NT2/D1 (cell line): ENCODE measurements around the gene GSDMA.
"Not testable (repeated sequence)": the region's sequence is repeated elsewhere in the genome, so short reads cannot be mapped to it uniquely, and the experiment has no call there.

Experiments
- DNase-seq: peaks from one replicate; pipeline ENCODE4 v3.0.0-alpha.2; 2011; ENCODE audit warnings: low read depth, low spot score
- H3K27me3 ChIP-seq: 2 replicates; pipeline ENCODE4 v1.6.0; 2011; ENCODE audit warnings: mild to moderate bottlenecking; ENCODE audit not compliant: insufficient read length, insufficient read depth
- H3K36me3 ChIP-seq: 2 replicates; pipeline ENCODE4 v1.6.1; 2011; ENCODE audit warnings: mild to moderate bottlenecking, low read length, mixed read lengths; ENCODE audit not compliant: insufficient read depth, insufficient read length
- H3K4me1 ChIP-seq: 2 replicates; pipeline ENCODE4 v1.5.1; 2011; ENCODE audit not compliant: insufficient read depth, insufficient read length
- H3K4me3 ChIP-seq: 2 replicates; pipeline ENCODE4 v1.5.1; 2011; ENCODE audit warnings: low read depth; ENCODE audit not compliant: insufficient read length
- H3K9ac ChIP-seq: 2 replicates; pipeline ENCODE4 v1.6.0; 2011; ENCODE audit warnings: low read depth; ENCODE audit not compliant: insufficient read length
- H3K9me3 ChIP-seq: 2 replicates; pipeline ENCODE4 v1.5.1; 2011; ENCODE audit warnings: mild to moderate bottlenecking, low read length; ENCODE audit not compliant: insufficient read depth
- SUZ12 ChIP-seq: IDR thresholded peaks from 2 replicates; pipeline ENCODE4 v1.6.1; 2011; ENCODE audit not compliant: insufficient read length, insufficient read depth; ENCODE audit errors: extremely low read depth
- YY1 ChIP-seq: IDR thresholded peaks from 2 replicates; pipeline ENCODE4 v1.6.1; 2011; ENCODE audit not compliant: insufficient read length, insufficient read depth
- ZNF274 ChIP-seq: IDR thresholded peaks from 2 replicates; pipeline ENCODE4 v1.6.1; 2011; ENCODE audit warnings: mild to moderate bottlenecking, low read depth, low read length

GSDMA gene

DNA sequence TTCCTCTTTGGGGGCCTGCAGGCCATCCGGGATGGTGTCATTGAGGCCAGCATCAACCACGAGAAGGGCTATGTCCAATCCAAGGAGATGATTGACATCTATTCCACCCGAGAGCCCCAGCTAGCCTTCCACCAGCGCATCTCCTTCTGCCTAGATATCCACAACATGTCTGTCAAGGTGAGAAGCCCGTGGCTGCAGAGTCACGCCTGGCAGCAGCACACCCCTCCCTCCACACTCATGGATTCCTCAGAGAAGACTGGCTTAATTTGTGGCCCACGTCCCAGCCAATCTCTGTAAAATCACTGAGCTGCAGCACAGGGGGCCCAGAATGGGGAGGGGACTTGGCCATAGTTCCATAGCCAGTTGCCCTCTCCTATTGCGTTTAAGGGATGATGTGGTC lies 33.4 kb downstream of the GSDMA start:
- H3K36me3 ChIP-seq: peaks cover 73% of the 10 kb centered on the region
- no peak for TF ChIP-seq YY1
- TF ChIP-seq SUZ12: no peak
- TF ChIP-seq ZNF274: no peak
- no peak for DNase-seq

DNA sequence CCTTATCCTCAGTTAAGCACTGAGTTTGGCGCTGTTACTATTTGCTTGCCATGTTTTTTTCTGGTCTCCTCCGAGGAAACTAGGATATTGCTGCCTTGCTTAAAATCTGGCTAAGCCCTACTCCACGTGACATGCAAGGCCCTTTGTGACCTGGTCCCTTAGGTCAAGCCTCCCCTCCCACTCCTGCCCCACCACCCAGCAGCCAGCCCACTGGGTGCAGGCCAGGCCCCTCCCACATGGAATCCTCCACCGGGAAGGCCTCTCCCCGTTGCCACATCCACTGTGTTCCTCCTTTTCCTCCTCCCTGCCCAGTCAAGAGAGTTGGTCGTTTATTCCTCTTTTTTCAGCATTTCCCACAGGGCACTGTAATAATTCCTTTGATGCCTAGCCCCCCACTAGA lies 34.0 kb downstream of the GSDMA start:
- Histone ChIP-seq H3K27me3 (no peaks in the 10 kb centered on the region), H3K4me3 (no peak overlapping the region), H3K4me1 (no peaks in the 10 kb centered on the region), H3K36me3 (peaks cover 67% of the 10 kb centered on the region), H3K9ac (no peak overlapping the region), H3K9me3 (no peaks in the 10 kb centered on the region)
- TF ChIP-seq ZNF274 (no peak), YY1 (no peak), SUZ12 (no peak)
- DNase-seq: no peak

More for the DNA sequence above, 33.4 kb downstream of the GSDMA start:
- H3K27me3 ChIP-seq: no peaks in the 10 kb centered on the region
- H3K4me1 ChIP-seq: no peaks in the 10 kb centered on the region
- H3K4me3 ChIP-seq: no peak overlapping the region
- H3K9me3 ChIP-seq: no peaks in the 10 kb centered on the region
- H3K9ac ChIP-seq: no peak overlapping the region

DNA sequence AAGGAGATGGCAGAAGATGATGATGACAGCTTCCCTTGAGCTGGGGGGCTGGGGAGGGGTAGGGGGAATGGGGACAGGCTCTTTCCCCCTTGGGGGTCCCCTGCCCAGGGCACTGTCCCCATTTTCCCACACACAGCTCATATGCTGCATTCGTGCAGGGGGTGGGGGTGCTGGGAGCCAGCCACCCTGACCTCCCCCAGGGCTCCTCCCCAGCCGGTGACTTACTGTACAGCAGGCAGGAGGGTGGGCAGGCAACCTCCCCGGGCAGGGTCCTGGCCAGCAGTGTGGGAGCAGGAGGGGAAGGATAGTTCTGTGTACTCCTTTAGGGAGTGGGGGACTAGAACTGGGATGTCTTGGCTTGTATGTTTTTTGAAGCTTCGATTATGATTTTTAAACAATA lies 34.7 kb downstream of the GSDMA start:
- no peak overlapping the region for H3K9ac ChIP-seq
- no peak overlapping the region for H3K4me3 ChIP-seq
- H3K9me3 ChIP-seq: no peaks in the 10 kb centered on the region
- H3K4me1 ChIP-seq: no peaks in the 10 kb centered on the region
- TF ChIP-seq SUZ12 (no peak), YY1 (no peak), ZNF274 (no peak)
- H3K27me3 ChIP-seq: no peaks in the 10 kb centered on the region
- no peak for DNase-seq
- peaks cover 60% of the 10 kb centered on the region for H3K36me3 ChIP-seq

DNA sequence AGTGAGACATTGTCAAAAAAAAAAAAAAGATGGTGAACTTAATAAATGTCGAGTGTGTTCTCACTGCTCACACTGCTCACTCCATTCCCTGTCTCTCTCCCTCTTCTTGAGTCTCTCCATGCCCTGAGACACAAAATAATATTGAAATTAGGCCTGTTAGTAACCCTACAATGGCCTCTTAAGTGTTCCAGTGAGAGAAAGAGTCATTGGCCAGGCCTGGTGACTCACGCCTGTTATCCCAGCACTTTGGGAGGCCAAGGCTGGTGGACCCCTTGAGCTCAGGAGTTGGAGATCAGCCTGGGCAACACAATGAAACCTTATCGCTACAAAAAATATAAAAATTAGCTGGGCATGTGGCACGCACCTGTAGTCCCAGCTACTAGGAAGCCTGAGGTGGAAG lies 36.3 kb downstream of the GSDMA start:
- H3K27me3 ChIP-seq: no peaks in the 10 kb centered on the region
- no peaks in the 10 kb centered on the region for H3K4me1 ChIP-seq

DNA sequence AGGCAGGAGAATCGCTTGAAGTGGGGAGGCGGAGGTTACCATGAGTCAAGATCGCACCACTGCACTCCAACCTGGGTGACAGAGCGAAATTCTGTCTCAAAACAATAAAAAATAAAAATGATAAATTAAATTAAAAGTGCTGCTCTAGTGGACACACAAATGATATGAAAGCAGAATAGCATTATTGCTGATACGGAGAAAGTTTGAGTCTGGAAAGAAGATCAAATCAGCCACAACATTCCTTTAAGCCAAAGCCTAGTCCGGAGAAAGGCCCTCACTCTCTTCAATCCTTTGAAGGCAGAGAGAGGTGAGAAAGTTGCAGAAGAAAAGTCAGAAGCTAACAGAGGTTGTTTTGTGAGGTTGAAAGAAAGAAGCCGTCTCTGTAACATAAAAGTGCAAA lies 37.4 kb downstream of the GSDMA start:
- peaks cover 33% of the 10 kb centered on the region for H3K36me3 ChIP-seq
- H3K27me3 ChIP-seq: no peaks in the 10 kb centered on the region
- no peaks in the 10 kb centered on the region for H3K4me1 ChIP-seq
- TF ChIP-seq ZNF274: no peak
- TF ChIP-seq SUZ12: no peak
- no peak for TF ChIP-seq YY1
- no peak overlapping the region for H3K9ac ChIP-seq
- no peaks in the 10 kb centered on the region for H3K9me3 ChIP-seq
- DNase-seq: no peak
- no peak overlapping the region for H3K4me3 ChIP-seq

More for the DNA sequence above, 36.3 kb downstream of the GSDMA start:
- Histone ChIP-seq H3K9me3 (no peaks in the 10 kb centered on the region), H3K36me3 (peaks cover 44% of the 10 kb centered on the region), H3K4me3 (no peak overlapping the region), H3K9ac (no peak overlapping the region)
- DNase-seq: no peak
- no peak for TF ChIP-seq SUZ12
- TF ChIP-seq ZNF274: no peak
- no peak for TF ChIP-seq YY1

DNA sequence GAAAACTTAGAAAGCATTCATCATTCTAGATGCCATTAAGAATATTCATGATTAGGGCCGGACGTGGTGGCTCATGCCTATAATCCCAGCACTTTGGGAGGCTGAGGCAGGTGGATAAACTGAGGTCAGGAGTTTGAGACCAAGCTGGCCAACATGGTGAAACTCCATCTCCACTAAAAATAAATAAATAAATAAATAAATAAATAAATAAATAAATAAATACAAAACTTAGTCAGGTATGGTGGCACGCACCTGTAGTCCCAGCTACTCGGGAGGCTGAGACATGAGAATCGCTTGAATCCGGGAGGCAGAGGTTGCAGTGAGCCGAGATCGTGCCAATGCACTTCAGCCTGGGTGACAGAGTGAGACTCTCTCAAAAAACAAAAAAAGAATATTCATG lies 38.5 kb downstream of the GSDMA start:
- H3K4me3 ChIP-seq, H3K9me3 ChIP-seq, H3K27me3 ChIP-seq, H3K4me1 ChIP-seq, DNase-seq, H3K9ac ChIP-seq: not testable (repeated sequence)
- H3K36me3 ChIP-seq: peaks cover 22% of the 10 kb centered on the region

DNA sequence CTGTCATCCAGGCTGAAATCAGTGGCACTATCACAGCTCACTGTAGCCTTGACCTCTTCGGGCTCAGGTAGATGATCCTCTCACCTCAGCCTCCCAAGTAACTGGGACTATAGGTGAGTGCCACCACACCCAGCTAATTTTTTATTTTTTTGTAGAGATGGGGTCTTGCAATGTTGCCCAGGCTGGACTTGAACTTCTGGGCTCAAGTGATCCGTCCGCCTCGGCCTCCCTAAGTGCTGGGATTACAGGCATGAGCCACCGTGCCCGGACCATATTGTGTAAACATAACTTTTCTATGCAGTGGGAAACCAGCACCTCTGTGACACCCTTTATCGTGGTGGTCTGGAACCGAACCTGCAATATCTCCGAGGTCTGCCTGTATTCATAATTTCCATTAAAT lies 41.3 kb downstream of the GSDMA start:
- no peaks in the 10 kb centered on the region for H3K9me3 ChIP-seq
- H3K4me1 ChIP-seq: no peaks in the 10 kb centered on the region
- no peaks in the 10 kb centered on the region for H3K36me3 ChIP-seq
- H3K9ac ChIP-seq: no peak overlapping the region
- H3K4me3 ChIP-seq: no peak overlapping the region
- no peak for TF ChIP-seq ZNF274
- TF ChIP-seq YY1: no peak
- no peak for TF ChIP-seq SUZ12
- no peaks in the 10 kb centered on the region for H3K27me3 ChIP-seq
- no peak for DNase-seq

DNA sequence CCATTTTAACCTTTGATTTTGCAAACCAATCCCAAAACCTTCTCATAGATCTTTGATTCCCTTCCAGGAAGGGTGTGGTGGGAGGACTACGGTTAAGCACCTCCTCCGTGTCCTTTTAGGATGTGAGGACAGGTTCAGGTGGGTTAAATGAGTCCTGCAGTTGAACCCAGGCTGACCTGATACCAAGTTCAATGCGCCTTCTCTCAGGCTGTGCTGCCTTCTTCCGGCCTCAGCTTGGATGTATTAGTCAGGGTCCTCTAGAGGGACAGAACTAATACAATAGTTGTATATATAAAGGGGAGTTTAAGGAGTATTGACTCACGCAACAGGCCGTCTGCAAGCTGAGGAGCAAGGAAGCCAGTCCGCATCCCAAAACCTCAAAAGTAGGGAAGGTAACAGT lies 41.9 kb downstream of the GSDMA start:
- no peaks in the 10 kb centered on the region for H3K9me3 ChIP-seq
- no peak overlapping the region for H3K4me3 ChIP-seq
- H3K4me1 ChIP-seq: no peaks in the 10 kb centered on the region
- no peaks in the 10 kb centered on the region for H3K36me3 ChIP-seq
- no peak for DNase-seq
- TF ChIP-seq ZNF274 (no peak), YY1 (no peak), SUZ12 (no peak)
- H3K9ac ChIP-seq: no peak overlapping the region
- H3K27me3 ChIP-seq: no peaks in the 10 kb centered on the region
